Panc1 (cell line): ENCODE measurements around the gene TYRO3. TPM values are rescaled to one million over a fixed set of nuclear protein-coding genes. Genes with fewer than 3 reads are reported as not detected.

Experiments used
- ATAC-seq: fragments of 200-7000 bp; cut with Tn5 transposase; 2 replicates; pipeline ENCODE4 v1.9.1; 2020; ENCODE audit warnings: mild to moderate bottlenecking, moderate library complexity
- BruUV-seq: library from RNA; stranded (reverse); fragments of 400-500 nt; replicated peaks from 2 replicates; lab custom pipeline; 2021; lab: Mats Ljungman, UMichigan
- CTCF ChIA-PET: fragments of 300-600 bp; sonication (Branson Sonifier 250); formaldehyde crosslinking; loops from one replicate; lab custom pipeline; 2022; ENCODE audit warnings: antibody characterized with exemption; lab: Charles Lee
- POLR2A ChIA-PET: fragments of 300-600 bp; sonication (Branson Sonifier 250); formaldehyde crosslinking; loops from one replicate; lab custom pipeline; 2022; ENCODE audit warnings: antibody characterized with exemption; lab: Charles Lee
- DNase-seq: peaks from one replicate; pipeline ENCODE4 v3.0.0-alpha.2; 2010; ENCODE audit warnings: low read depth, low spot score
- H3K27ac ChIP-seq: 2 replicates; pipeline ENCODE4 v1.5.1; 2011; ENCODE audit warnings: mild to moderate bottlenecking, low read length, inconsistent platforms
- H3K27me3 ChIP-seq: fragments of 200-500 bp; sonication (Bioruptor generic); 2 replicates; pipeline ENCODE4 v1.6.0; 2014; ENCODE audit warnings: low read length, inconsistent platforms; ENCODE audit not compliant: control insufficient read depth, insufficient read depth
- H3K36me3 ChIP-seq: fragments of 200-500 bp; sonication (Bioruptor generic); 2 replicates; pipeline ENCODE4 v1.5.1; 2014; ENCODE audit warnings: inconsistent platforms, mild to moderate bottlenecking, low read length, moderate library complexity; ENCODE audit not compliant: control insufficient read depth, insufficient read depth
- H3K4me1 ChIP-seq: 2 replicates; pipeline ENCODE4 v1.5.1; 2011; ENCODE audit warnings: inconsistent platforms, mild to moderate bottlenecking, low read length, moderate library complexity; ENCODE audit not compliant: control insufficient read depth, insufficient read depth
- H3K4me3 ChIP-seq, 2 experiments: 2 replicates each; pipeline ENCODE4 v1.5.1; 2011 to 2012; ENCODE audit warnings: low read depth in 2 of 2, low read length in 2 of 2, mild to moderate bottlenecking in 2 of 2, inconsistent platforms in 1 of 2, moderate library complexity in 1 of 2
- H3K9me3 ChIP-seq: fragments of 200-500 bp; sonication (Bioruptor generic); 2 replicates; pipeline ENCODE4 v1.5.1; 2014; ENCODE audit warnings: low read depth, mild to moderate bottlenecking, inconsistent platforms, low read length, moderate library complexity; ENCODE audit not compliant: control insufficient read depth, insufficient read depth
- POLR2AphosphoS5 ChIP-seq: IDR thresholded peaks from 2 replicates; pipeline ENCODE4 v1.6.1; 2012; ENCODE audit warnings: mild to moderate bottlenecking, low read depth, low read length, moderate library complexity
- SIN3A ChIP-seq: IDR thresholded peaks from 2 replicates; pipeline ENCODE4 v1.6.1; 2012; ENCODE audit warnings: low read depth, mild to moderate bottlenecking, low read length, moderate library complexity, borderline replicate concordance; ENCODE audit not compliant: insufficient read depth
- TCF7L2 ChIP-seq: IDR thresholded peaks from 2 replicates; pipeline ENCODE4 v1.6.1; 2011; ENCODE audit warnings: mild to moderate bottlenecking, low read depth, low read length, inconsistent platforms
- in situ Hi-C: cut with HindIII; loops from 2 replicates; pipeline ENCODE4 v1.10.0; 2016; ENCODE audit warnings: low sequenced_read_pairs, low pct_unique_long_range_greater_than_20kb
- intact Hi-C: fragments of 100-400 bp; cut with micrococcal nuclease; formaldehyde crosslinking; loops from one replicate; pipeline ENCODE4 v1.10.0; 2022; ENCODE audit not compliant: unreplicated experiment
- total RNA-seq: library from RNA; stranded (reverse); gene quantifications from one replicate; pipeline ENCODE4 v1.2.1, GENCODE V29; 2021; ENCODE audit not compliant: unreplicated experiment
- TF ChIP-seq, protein P1 (sequence below): fragments of 450-650 bp; IDR thresholded peaks from 2 replicates; pipeline ENCODE4 v1.5.1; 2017; ENCODE audit warnings: mild to moderate bottlenecking
- TF ChIP-seq, protein P2 (sequence below), 2 experiments: IDR thresholded peaks; 2 replicates each; pipeline ENCODE4 v1.6.1; 2011 to 2012; ENCODE audit warnings: low read depth in 2 of 2, control low read depth in 1 of 2, low read length in 1 of 2, mild to moderate bottlenecking in 1 of 2, moderate library complexity in 1 of 2; ENCODE audit not compliant: insufficient read depth in 1 of 2

Gene TYRO3
- total RNA-seq, 1 experiment from 2014 or later, result 41.7 TPM

GRCh38 chr15:41546851-41547786 lies 11.9 kb upstream of the TYRO3 start:
- no TSS peak for BruUV-seq
- Histone ChIP-seq H3K36me3 (peaks cover 5% of the 10 kb centered on the region; the same call in 1 of the 2 replicates), H3K27ac (peak overlapping the region; percentile 29; the same call in 1 of the 2 replicates), H3K9me3 (no peaks in the 10 kb centered on the region), H3K27me3 (no peaks in the 10 kb centered on the region), H3K4me3 (no peak overlapping the region), H3K4me1 (peaks cover 12% of the 10 kb centered on the region)
- ChIA-PET POLR2A (interaction anchor here (0.6 kb wide), 1 partner anchor 710 kb away, joined by 11 read pairs; no protein-coding TSS in a partner anchor), CTCF (no interaction called here)
- TF ChIP-seq, protein P1, sequence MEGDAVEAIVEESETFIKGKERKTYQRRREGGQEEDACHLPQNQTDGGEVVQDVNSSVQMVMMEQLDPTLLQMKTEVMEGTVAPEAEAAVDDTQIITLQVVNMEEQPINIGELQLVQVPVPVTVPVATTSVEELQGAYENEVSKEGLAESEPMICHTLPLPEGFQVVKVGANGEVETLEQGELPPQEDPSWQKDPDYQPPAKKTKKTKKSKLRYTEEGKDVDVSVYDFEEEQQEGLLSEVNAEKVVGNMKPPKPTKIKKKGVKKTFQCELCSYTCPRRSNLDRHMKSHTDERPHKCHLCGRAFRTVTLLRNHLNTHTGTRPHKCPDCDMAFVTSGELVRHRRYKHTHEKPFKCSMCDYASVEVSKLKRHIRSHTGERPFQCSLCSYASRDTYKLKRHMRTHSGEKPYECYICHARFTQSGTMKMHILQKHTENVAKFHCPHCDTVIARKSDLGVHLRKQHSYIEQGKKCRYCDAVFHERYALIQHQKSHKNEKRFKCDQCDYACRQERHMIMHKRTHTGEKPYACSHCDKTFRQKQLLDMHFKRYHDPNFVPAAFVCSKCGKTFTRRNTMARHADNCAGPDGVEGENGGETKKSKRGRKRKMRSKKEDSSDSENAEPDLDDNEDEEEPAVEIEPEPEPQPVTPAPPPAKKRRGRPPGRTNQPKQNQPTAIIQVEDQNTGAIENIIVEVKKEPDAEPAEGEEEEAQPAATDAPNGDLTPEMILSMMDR, result no peak
- TF ChIP-seq SIN3A (no peak), TCF7L2 (no peak), POLR2AphosphoS5 (no peak)
- TF ChIP-seq, protein P2, sequence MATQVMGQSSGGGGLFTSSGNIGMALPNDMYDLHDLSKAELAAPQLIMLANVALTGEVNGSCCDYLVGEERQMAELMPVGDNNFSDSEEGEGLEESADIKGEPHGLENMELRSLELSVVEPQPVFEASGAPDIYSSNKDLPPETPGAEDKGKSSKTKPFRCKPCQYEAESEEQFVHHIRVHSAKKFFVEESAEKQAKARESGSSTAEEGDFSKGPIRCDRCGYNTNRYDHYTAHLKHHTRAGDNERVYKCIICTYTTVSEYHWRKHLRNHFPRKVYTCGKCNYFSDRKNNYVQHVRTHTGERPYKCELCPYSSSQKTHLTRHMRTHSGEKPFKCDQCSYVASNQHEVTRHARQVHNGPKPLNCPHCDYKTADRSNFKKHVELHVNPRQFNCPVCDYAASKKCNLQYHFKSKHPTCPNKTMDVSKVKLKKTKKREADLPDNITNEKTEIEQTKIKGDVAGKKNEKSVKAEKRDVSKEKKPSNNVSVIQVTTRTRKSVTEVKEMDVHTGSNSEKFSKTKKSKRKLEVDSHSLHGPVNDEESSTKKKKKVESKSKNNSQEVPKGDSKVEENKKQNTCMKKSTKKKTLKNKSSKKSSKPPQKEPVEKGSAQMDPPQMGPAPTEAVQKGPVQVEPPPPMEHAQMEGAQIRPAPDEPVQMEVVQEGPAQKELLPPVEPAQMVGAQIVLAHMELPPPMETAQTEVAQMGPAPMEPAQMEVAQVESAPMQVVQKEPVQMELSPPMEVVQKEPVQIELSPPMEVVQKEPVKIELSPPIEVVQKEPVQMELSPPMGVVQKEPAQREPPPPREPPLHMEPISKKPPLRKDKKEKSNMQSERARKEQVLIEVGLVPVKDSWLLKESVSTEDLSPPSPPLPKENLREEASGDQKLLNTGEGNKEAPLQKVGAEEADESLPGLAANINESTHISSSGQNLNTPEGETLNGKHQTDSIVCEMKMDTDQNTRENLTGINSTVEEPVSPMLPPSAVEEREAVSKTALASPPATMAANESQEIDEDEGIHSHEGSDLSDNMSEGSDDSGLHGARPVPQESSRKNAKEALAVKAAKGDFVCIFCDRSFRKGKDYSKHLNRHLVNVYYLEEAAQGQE (IDR thresholded peaks at IDR 0.05; ENCODE audit: insufficient read depth in 1 of 2, low read depth in 2 of 2, low read length in 1 of 2), result no peak
- DNase-seq, result no peak
- in situ Hi-C loops (no loop called here), intact Hi-C loops (no loop called here)
- ATAC-seq, result peak; percentile 62

DNA sequence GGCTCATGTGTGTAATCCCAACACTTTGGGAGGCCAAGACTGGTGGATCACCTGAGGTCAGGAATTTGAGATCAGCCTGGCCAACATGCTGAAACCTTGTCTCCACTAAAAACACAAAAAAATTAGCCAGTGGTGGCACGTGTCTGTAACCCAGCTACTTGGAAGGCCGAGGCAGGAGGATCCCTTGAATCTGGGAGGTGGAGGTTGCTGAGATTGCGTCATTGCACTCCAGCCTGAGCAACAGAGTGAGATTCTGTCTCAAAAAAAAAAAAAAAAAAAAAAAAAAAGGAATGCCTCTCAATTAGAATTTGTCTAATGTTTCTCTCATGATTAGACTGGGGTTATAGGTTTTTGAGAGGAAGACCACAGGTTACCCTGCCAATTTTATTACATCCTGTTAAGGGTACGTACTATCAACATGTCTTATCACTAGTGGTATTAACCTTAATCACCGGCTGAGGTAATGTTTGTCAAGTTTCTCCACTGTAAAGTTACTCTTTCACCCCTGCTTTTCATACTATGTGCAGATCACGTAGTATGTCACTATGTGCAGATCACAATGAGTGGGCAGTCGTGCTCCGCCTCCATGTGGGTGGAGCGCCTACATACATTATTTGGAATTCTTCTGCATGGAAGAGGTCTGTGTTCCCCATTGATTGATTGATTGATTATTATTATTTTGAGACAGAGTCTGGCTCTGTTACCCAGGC lies 8.8 kb upstream of the TYRO3 start:
- Histone ChIP-seq H3K36me3 (no peaks in the 10 kb centered on the region), H3K27ac (no peak overlapping the region), H3K9me3 (no peaks in the 10 kb centered on the region), H3K4me3 (no peak overlapping the region), H3K27me3 (no peaks in the 10 kb centered on the region), H3K4me1 (peaks cover 8% of the 10 kb centered on the region)
- ChIA-PET POLR2A (no interaction called here), CTCF (interaction anchor here (0.6 to 0.7 kb wide), 2 partner anchors 125 to 379 kb away, joined by 4 to 8 read pairs; no protein-coding TSS in a partner anchor)
- ATAC-seq, result no peak
- no TSS peak for BruUV-seq
- no peak for DNase-seq
- intact Hi-C loops, result no loop called here
- in situ Hi-C loops, result no loop called here
- no peak for TF ChIP-seq SIN3A
- TF ChIP-seq TCF7L2, result no peak
- TF ChIP-seq POLR2AphosphoS5, result no peak
- TF ChIP-seq, protein P2 (IDR thresholded peaks at IDR 0.05; ENCODE audit: insufficient read depth in 1 of 2, low read depth in 2 of 2, low read length in 1 of 2), result no peak
- TF ChIP-seq, protein P1, result no peak
